GM12865 (cell line): ENCODE measurements around the gene PRR29.
A peak's percentile ranks its signal among the peaks of the same experiment; 100 is the strongest.

Source experiments
- DNase-seq: peaks from one replicate; pipeline ENCODE4 v3.0.0; 2010; ENCODE audit warnings: low read depth
- H3K4me3 ChIP-seq: 2 replicates; pipeline ENCODE4 v1.5.1; 2011; ENCODE audit warnings: mild to moderate bottlenecking, low read depth, low read length, control low read depth
- TF ChIP-seq, protein P1 (sequence below): IDR thresholded peaks from 2 replicates; pipeline ENCODE4 v1.5.1; 2011; ENCODE audit warnings: low read length, control low read depth, low read depth, inconsistent platforms; ENCODE audit not compliant: insufficient read depth; ENCODE audit errors: missing control alignments

The PRR29 gene

DNA sequence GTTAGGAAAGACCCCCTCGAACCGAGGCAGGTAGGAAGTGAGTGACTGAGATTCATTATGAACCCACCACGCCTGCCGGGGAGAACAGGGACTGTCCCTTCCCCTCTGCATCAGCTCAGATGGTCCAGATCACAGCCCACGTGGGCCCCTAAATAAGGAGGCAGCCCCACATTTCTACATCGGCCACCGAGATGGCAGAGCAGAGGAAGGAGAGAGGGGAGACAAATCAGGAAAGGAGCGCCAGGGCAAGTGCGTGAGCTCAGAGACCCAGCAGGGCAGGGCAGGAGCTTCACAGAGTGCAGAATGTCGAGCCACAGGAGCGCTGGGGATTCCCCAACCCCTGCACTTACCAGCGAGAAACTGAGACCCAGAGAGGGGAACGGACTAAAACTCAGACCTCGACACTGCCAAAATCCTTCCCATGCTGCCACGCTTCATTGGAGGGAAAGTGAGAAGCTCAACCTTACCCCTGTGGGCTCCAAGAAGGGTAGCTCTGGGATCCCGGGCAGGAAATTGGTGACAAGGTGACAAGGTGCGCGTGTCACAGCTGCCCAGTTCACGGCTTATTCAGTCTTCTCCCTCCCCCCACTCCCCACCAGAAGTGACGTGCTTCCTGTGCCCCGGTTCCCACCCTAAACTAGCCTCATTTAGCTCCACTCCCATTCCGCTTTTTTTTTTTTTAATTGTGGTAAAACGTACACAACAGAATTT lies 22.1 kb downstream of the PRR29 start, which contains the start of gene ICAM2:
TSS of gene ICAM2 (minus strand) at position 578 of the 711 bp plus-strand sequence. CDS start 13,942 bp downstream, outside the sequence.
- TF ChIP-seq, protein P1, sequence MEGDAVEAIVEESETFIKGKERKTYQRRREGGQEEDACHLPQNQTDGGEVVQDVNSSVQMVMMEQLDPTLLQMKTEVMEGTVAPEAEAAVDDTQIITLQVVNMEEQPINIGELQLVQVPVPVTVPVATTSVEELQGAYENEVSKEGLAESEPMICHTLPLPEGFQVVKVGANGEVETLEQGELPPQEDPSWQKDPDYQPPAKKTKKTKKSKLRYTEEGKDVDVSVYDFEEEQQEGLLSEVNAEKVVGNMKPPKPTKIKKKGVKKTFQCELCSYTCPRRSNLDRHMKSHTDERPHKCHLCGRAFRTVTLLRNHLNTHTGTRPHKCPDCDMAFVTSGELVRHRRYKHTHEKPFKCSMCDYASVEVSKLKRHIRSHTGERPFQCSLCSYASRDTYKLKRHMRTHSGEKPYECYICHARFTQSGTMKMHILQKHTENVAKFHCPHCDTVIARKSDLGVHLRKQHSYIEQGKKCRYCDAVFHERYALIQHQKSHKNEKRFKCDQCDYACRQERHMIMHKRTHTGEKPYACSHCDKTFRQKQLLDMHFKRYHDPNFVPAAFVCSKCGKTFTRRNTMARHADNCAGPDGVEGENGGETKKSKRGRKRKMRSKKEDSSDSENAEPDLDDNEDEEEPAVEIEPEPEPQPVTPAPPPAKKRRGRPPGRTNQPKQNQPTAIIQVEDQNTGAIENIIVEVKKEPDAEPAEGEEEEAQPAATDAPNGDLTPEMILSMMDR: no peak
- DNase-seq: peak; percentile 96
- peak within 1 kb of the TSS; percentile 87 for H3K4me3 ChIP-seq

DNA sequence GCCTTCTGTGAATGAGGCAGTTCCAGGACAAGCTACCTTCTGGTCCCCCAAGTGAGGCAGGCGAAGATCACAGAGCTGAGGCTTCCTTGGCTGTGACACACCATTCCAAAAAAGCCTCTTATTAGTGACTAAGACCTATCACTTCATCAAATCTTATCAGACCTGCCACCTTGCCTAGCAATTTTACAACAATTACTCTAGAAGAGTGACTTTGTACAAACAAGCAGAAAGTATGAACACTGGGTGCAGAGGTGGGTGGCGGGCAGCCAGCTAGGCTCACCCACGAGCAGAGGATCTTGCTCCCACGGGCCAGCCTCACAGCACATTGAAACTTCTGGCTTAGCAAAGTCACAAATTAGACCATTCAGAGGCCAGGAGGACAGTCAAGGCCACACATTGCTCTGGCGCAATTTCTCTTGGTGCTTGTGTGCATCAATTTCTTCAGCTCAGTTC lies 24.5 kb downstream of the PRR29 start:
- H3K4me3 ChIP-seq: no peak overlapping the region
- TF ChIP-seq, protein P1: no peak
- DNase-seq: no peak

GRCh38 chr17:64024215-64024654 lies 26.1 kb downstream of the PRR29 start:
- H3K4me3 ChIP-seq: no peak overlapping the region
- DNase-seq: no peak
- TF ChIP-seq, protein P1: no peak

DNA sequence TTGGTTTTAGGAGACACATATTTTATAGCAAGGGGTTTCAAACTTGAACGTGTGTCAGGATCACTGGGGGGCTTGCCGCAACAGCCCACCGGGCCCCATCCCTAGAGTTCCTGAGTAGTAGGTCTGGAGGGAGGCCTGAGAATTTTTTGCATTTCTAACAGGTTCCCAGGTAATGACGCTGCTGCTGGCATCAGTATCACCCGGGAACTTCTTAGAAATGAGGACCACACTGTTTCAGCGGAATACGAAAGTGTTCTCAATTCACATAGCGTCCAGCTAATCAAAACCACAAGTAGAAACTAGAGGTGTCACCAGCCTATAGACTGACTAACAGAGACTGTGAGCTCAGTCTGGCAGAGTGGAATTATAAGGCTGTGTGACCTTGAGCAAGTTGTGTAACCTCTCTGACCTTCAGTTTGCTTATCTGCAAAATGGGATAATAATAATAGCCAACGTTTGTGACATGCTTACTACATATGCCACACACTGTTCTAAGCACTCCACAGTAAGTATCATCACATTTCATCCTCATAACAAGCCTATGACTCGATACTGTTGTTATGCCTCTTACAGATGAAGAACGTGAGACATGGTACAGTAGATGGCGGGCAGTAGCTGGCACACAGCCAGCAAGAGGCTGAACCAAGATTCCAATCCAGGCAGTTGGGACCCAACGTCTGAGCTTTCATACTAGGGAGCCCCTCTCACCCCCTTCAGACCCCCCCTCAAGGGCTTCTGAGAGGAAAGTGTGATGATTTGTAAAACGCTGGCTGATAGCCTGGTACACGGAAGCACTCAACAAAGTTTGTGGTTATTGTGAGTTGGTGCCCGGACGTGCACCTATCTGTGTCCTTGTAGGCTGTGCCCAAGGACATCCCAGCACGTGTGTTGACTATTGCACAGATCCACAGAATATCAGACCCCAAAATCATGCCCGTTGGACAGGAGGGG lies 26.9 kb downstream of the PRR29 start:
- H3K4me3 ChIP-seq: no peak overlapping the region
- DNase-seq: no peak
- TF ChIP-seq, protein P1: no peak

DNA sequence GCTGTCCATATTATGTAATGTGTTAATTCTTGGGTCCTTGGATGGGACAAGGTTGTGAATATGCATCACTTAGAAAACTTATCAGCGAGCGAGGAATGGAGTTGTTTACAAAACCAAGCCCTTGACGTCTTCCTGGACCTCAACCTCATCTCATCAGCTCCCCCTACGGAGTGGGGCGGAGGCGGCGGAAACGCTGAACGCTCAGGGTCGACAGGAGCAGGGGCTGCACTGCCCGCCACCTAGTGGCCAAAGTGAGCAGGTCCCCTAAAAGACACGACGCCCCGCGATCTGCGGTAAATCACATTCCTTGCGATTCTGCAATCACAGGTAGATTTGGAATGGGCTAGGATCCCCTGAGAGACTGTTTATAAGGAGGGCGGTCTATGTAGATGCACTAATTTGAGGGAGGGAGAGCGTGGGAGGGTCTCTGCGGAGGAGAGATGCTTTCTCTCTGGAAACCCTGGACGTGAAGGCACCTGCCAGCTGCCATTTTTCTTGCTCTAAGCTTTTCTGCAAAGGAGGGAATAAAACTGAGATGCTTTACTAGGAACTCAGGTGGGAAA lies 27.7 kb downstream of the PRR29 start:
- peak; percentile 94 for DNase-seq
- peak overlapping the region; percentile 16 for H3K4me3 ChIP-seq
- TF ChIP-seq, protein P1: peak; percentile 99

GRCh38 chr17:64028874-64029464 lies 30.8 kb downstream of the PRR29 start:
- no peak overlapping the region for H3K4me3 ChIP-seq
- peak; percentile 84 for DNase-seq
- TF ChIP-seq, protein P1: peak; percentile 72
